ENCODE measurements around the gene FAF1.

Gene FAF1

GRCh38 chr1:50710099-50710498 lies 250.0 kb downstream of the FAF1 start:
- no peak for DNase-seq
- H3K4me3 ChIP-seq (ENCODE audit: low read depth, low read length) = no peak overlapping the region
- no peaks in the 10 kb centered on the region for H3K27me3 ChIP-seq (ENCODE audit: insufficient read depth, low read depth, severe bottlenecking)
- no peak overlapping the region for H3K27ac ChIP-seq
- TF ChIP-seq CTCF (IDR thresholded peaks at IDR 0.05; ENCODE audit: low read depth, low read length) = no peak
- H3K9me3 ChIP-seq (ENCODE audit: severe bottlenecking) = no peaks in the 10 kb centered on the region
- no peaks in the 10 kb centered on the region for H3K36me3 ChIP-seq

DNA sequence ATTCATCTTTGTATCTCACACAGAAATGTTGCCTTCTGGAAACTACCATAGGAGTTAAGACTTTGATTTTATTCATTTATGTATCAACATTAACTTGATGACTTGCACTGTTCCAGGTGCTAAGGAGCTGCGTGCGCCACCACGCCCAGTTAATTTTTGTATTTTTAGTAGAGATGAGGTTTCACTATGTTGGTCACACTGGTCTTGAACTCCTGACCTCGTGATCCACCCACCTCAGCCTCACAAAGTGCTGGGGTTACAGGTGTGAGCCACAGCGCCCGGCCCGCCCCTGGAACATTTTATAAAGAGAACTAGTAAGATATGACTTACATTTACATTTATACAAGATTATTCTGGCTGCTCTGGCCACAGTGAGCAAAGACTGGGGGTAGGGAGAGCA lies 252.2 kb downstream of the FAF1 start:
- no peaks in the 10 kb centered on the region for H3K36me3 ChIP-seq
- no peaks in the 10 kb centered on the region for H3K27me3 ChIP-seq (ENCODE audit: insufficient read depth, low read depth, severe bottlenecking)
- TF ChIP-seq CTCF (IDR thresholded peaks at IDR 0.05; ENCODE audit: low read depth, low read length) = no peak
- H3K9me3 ChIP-seq (ENCODE audit: severe bottlenecking) = no peaks in the 10 kb centered on the region
- H3K27ac ChIP-seq = no peak overlapping the region
- DNase-seq = no peak
- no peak overlapping the region for H3K4me3 ChIP-seq (ENCODE audit: low read depth, low read length)

GRCh38 chr1:50705699-50706098 lies 254.4 kb downstream of the FAF1 start:
- no peak for TF ChIP-seq CTCF (IDR thresholded peaks at IDR 0.05; ENCODE audit: low read depth, low read length)
- DNase-seq = no peak
- H3K27me3 ChIP-seq (ENCODE audit: insufficient read depth, low read depth, severe bottlenecking) = no peaks in the 10 kb centered on the region
- H3K4me3 ChIP-seq (ENCODE audit: low read depth, low read length) = no peak overlapping the region
- H3K36me3 ChIP-seq = no peaks in the 10 kb centered on the region
- no peaks in the 10 kb centered on the region for H3K9me3 ChIP-seq (ENCODE audit: severe bottlenecking)
- H3K27ac ChIP-seq = no peak overlapping the region

GRCh38 chr1:50705041-50705440 lies 255.0 kb downstream of the FAF1 start:
- no peak for TF ChIP-seq CTCF (IDR thresholded peaks at IDR 0.05; ENCODE audit: low read depth, low read length)
- Histone ChIP-seq H3K27me3 (ENCODE audit: insufficient read depth, low read depth, severe bottlenecking) (no peaks in the 10 kb centered on the region), H3K36me3 (no peaks in the 10 kb centered on the region), H3K27ac (no peak overlapping the region), H3K4me3 (ENCODE audit: low read depth, low read length) (no peak overlapping the region), H3K9me3 (ENCODE audit: severe bottlenecking) (no peaks in the 10 kb centered on the region)
- no peak for DNase-seq

GRCh38 chr1:50704126-50704525 lies 255.9 kb downstream of the FAF1 start:
- H3K36me3 ChIP-seq = no peaks in the 10 kb centered on the region
- H3K27me3 ChIP-seq (ENCODE audit: insufficient read depth, low read depth, severe bottlenecking) = no peaks in the 10 kb centered on the region
- TF ChIP-seq CTCF (IDR thresholded peaks at IDR 0.05; ENCODE audit: low read depth, low read length) = peak; percentile 50
- H3K4me3 ChIP-seq (ENCODE audit: low read depth, low read length) = no peak overlapping the region
- DNase-seq = peak; percentile 18
- no peak overlapping the region for H3K27ac ChIP-seq
- H3K9me3 ChIP-seq (ENCODE audit: severe bottlenecking) = no peaks in the 10 kb centered on the region

- no peak for TF ChIP-seq CTCF (IDR thresholded peaks at IDR 0.05; ENCODE audit: low read depth, low read length)
- no peak overlapping the region for H3K27ac ChIP-seq
- no peak for DNase-seq
- no peaks in the 10 kb centered on the region for H3K9me3 ChIP-seq (ENCODE audit: severe bottlenecking)
- no peak overlapping the region for H3K4me3 ChIP-seq (ENCODE audit: low read depth, low read length)
- H3K36me3 ChIP-seq = no peaks in the 10 kb centered on the region
- no peaks in the 10 kb centered on the region for H3K27me3 ChIP-seq (ENCODE audit: insufficient read depth, low read depth, severe bottlenecking)
Measured at GRCh38 chr1:50703240-50703639, 256.8 kb downstream of the FAF1 start.
